Heart right ventricle (tissue), 16 donors: Measurements from ENCODE around the gene CXCR5. TPM values are rescaled to one million over a fixed set of nuclear protein-coding genes. Genes with fewer than 3 reads are reported as not detected.

Experiments
- ATAC-seq, 8 donors: fragments of 200-7000 bp; cut with Tn5 transposase; one replicate each; pipeline ENCODE4 v1.9.1; 2020; ENCODE audit warnings: mild to moderate bottlenecking in 8 of 8, moderate library complexity in 8 of 8, moderate number of reproducible peaks in 1 of 8
- DNase-seq, 2 donors: peaks; one replicate each; pipeline ENCODE4 v3.0.0-alpha.2; 2020
- H3K27ac ChIP-seq, 10 donors: fragments of 200-600 bp; sonication (generic) in 2 of 10; one replicate each; pipeline versions ENCODE4 v1.5.0 to v1.8.0; 2020 to 2022; ENCODE audit warnings: mild to moderate bottlenecking in 3 of 10
- H3K27me3 ChIP-seq, 7 donors: fragments of 200-600 bp; one replicate each; pipeline ENCODE4 v1.8.0; 2021 to 2022; ENCODE audit warnings: mild to moderate bottlenecking in 2 of 7
- H3K36me3 ChIP-seq, 9 donors: fragments of 200-600 bp; sonication (generic) in 1 of 9; one replicate each; pipeline versions ENCODE4 v1.5.0 to v1.8.0; 2020 to 2022; ENCODE audit warnings: mild to moderate bottlenecking in 2 of 9
- H3K4me1 ChIP-seq, 9 donors: fragments of 200-600 bp; sonication (generic) in 1 of 9; one replicate each; pipeline versions ENCODE4 v1.5.0 to v1.8.0; 2020 to 2022; ENCODE audit warnings: mild to moderate bottlenecking in 4 of 9
- H3K4me3 ChIP-seq, 10 donors: fragments of 200-600 bp; sonication (generic) in 2 of 10; one replicate each; pipeline versions ENCODE4 v1.5.0 to v1.8.0; 2020 to 2022; ENCODE audit warnings: mild to moderate bottlenecking in 7 of 10, moderate library complexity in 2 of 10
- H3K9me3 ChIP-seq, 11 donors: fragments of 200-600 bp in 10 of 11; sonication (generic) in 2 of 11; one replicate each; pipeline versions ENCODE4 v1.5.0 to v1.8.0; 2013 to 2022; ENCODE audit warnings: mild to moderate bottlenecking in 2 of 11, control low read depth in 1 of 11, moderate library complexity in 1 of 11
- WGBS, 2 donors: extraction: QIAGEN DNeasy Blood & Tissue Kit; methylation state at CpG; one replicate each; pipeline ENCODE4 v1.1.7; 2013; ENCODE audit warnings: inconsistent platforms in 1 of 2; 5-methylcytosine and 5-hydroxymethylcytosine counted together
- intact Hi-C, 10 donors: fragments of 100-400 bp; cut with DNase I; formaldehyde crosslinking; loops; one replicate each; pipeline versions ENCODE4 v1.11.1 to v1.14.2; 2022
- polyA plus RNA-seq, 2 donors: library from polyadenylated mRNA; stranded (reverse); fragments of 200-250 nt; gene quantifications; one replicate each; pipeline ENCODE4 v1.2.3, GENCODE V29; 2013
- total RNA-seq, 10 donors: library from RNA; stranded (reverse); fragmentation: NEBNext Ultra II Directional in 3 of 10; extraction: Animal tissue kit (Norgen Biotek cat#: 25700) in 3 of 10; gene quantifications; one replicate each; pipeline versions ENCODE4 v1.2.1 to v1.2.4, GENCODE V29; 2021 to 2023
- TF ChIP-seq, protein P1 (sequence below), 9 donors: fragments of 200-600 bp; sonication (generic) in 2 of 9; IDR thresholded peaks; one replicate each; pipeline versions ENCODE4 v1.5.0 to v1.8.0; 2021 to 2022; ENCODE audit warnings: antibody characterized with exemption in 9 of 9, mild to moderate bottlenecking in 5 of 9, moderate library complexity in 1 of 9
- donor health status: Arrhythmogenic right ventricular cardiomyopathy.
- donor health status: ischemic (EF 13 %, LVEDD 7.1; RV severe dilation, severe dysfunction).
- donor health status: healthy with polysubstance abuse.
- donor health status: DM: no; HTN: yes; CAD: no.
- donor health status: DM: no; HTN: no; CAD: no.
- donor health status: ischemic (EF 25% LVEDD 6.9; RV normal size, moderate dysfunction).
- donor health status: ischemic (EF 25% LVEDD 5.7; RV mildly dilated, moderate dysfunction).
- donor health status: healthy.
- donor health status: DM: yes; HTN: yes; CAD: no.
- donor health status: Ischemic cardiomyopathy.
- donor health status: ischemic (EF 35%, LVEDD 5.7; RV mildly dilated, moderate dysfunction).
- donor health status: nonischemic (EF 11% LVEDD 7.7; RV severe dilation, severe dysfunction).
- donor health status: DM: yes; HTN: yes; CAD: no.
- donor health status: PGD.
- donor health status: ischemic (EF 29% LVEDD 5.4; RV normal size, mild dysfunction).
- donor health status: nonischemic (EF 23%, LVEDD 6.1; RV moderate dilation, normal function).

The CXCR5 gene
- total and polyA plus RNA-seq, 12 donors, result 0.16 to 0.58 (median 0.22) TPM; not detected in 9

DNA sequence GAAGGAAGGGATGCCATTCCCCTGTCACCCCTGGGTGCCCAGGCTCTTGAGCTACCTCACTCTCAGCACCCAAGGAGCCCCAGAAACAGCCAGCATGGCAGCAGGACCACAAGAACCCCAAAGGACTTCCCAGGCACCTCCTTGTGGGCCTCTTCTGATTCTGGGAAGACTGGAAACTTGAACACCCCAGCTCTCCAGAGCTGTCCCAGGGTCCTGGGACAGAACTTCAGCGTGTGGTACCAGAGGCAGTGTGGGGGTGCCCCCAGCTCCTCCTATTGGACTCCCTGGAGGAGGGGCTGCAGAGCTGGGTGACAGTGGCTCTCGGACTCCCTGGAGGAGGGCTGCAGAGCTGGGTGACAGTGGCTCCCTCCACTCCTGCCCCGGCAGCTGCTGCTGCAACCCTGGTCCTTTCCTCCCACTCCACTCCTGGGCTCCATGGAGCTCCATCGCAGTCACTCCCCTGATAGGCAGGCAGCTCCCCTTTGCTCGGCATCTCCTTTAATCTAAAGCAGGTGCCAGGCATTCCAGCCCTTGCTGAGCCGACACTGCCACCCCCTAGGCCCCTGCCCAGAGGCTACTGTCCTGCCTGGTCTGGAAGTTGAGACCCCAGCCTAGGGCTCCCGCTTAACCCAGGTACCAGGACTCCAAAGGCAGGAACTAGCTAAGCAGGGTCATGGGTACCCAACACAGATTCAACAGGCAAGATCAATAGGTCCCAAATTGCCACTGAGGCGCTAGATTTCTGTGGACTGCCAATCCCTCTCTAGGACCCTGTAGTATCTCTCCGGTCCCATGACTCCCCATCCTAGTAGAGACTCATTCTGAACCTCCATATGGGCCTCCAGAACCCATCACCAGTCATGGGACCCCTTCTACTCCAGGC, 39.3 kb downstream of the CXCR5 start:
- H3K27ac ChIP-seq, result peak overlapping the region; percentile 55 to 98 (median 94)
- no peak for ATAC-seq
- DNase-seq, result no peak

DNA sequence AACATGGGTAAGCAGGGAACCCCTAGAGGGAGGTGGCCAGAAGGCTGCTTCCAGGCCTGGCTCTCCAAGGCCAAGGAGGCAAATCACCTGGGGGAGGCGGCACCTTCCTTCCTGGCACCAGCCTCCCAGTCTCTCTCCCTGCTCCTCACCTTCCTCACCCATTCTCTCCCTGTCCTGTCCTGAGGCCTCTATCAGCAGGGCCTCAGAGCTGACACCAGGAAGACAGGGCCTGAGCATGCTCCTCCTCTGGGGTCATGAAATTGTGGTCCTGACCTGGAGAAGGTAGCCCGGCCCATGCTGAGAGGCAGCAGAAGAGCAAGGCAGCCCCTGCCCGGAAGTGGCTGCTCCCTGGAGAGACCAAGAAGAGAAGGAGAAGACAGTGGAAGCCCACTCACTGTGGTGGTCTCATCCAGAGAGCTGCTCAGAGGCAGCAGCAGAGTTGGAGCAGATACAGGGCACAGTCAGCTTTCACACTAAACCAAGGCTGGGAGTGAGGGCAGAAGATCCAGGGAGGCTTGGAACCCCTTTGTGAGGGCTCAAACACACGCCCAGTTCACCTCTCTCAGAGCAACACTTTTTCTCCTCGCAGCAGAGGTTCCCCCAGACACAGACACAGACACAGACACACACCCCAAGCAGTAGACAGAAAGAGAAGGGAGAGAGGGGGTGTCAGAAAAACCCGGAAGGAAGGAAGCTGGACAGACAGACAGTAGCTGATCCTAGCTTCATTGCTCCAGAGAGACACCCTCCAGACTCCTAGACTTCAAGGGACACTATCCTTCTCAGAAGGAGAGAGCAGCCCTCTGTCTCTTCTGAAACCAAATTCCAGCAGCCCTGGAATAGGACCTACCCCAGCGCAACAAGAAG, 40.3 kb downstream of the CXCR5 start:
- H3K36me3 ChIP-seq, result no peaks in the 10 kb centered on the region
- TF ChIP-seq, protein P1, sequence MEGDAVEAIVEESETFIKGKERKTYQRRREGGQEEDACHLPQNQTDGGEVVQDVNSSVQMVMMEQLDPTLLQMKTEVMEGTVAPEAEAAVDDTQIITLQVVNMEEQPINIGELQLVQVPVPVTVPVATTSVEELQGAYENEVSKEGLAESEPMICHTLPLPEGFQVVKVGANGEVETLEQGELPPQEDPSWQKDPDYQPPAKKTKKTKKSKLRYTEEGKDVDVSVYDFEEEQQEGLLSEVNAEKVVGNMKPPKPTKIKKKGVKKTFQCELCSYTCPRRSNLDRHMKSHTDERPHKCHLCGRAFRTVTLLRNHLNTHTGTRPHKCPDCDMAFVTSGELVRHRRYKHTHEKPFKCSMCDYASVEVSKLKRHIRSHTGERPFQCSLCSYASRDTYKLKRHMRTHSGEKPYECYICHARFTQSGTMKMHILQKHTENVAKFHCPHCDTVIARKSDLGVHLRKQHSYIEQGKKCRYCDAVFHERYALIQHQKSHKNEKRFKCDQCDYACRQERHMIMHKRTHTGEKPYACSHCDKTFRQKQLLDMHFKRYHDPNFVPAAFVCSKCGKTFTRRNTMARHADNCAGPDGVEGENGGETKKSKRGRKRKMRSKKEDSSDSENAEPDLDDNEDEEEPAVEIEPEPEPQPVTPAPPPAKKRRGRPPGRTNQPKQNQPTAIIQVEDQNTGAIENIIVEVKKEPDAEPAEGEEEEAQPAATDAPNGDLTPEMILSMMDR (IDR thresholded peaks at IDR 0.05), result no peak
- H3K27ac ChIP-seq, result peak overlapping the region; percentile 79 to 98 (median 94)
- ATAC-seq, result no peak
- H3K4me3 ChIP-seq, result peak overlapping the region; percentile 64 to 98 (median 94)
- H3K9me3 ChIP-seq, result no peaks in the 10 kb centered on the region
- 8 to 9% methylated on average over 7 of the region's 7 CpGs for WGBS, 2 donors
- H3K4me1 ChIP-seq, result peaks cover 37 to 80% (median 66%) of the 10 kb centered on the region in 9 donors
- no peak for DNase-seq
- intact Hi-C loops, result loop anchor here in 2 of 10 donors (2.0 kb wide), 1 partner anchor 15 kb away; no protein-coding TSS in a partner anchor
- H3K27me3 ChIP-seq, result no peaks in the 10 kb centered on the region

More for the DNA sequence above, 39.3 kb downstream of the CXCR5 start:
- Histone ChIP-seq H3K4me3 (peak overlapping the region; percentile 64 to 98 (median 94)), H3K9me3 (no peaks in the 10 kb centered on the region), H3K27me3 (no peaks in the 10 kb centered on the region), H3K36me3 (no peaks in the 10 kb centered on the region), H3K4me1 (peaks cover 44 to 84% (median 74%) of the 10 kb centered on the region in 9 donors)
- WGBS, 2 donors, result 34 to 46% methylated on average over 9 of the region's 9 CpGs
- intact Hi-C loops, result no loop called here
- TF ChIP-seq, protein P1 (IDR thresholded peaks at IDR 0.05), result no peak

DNA sequence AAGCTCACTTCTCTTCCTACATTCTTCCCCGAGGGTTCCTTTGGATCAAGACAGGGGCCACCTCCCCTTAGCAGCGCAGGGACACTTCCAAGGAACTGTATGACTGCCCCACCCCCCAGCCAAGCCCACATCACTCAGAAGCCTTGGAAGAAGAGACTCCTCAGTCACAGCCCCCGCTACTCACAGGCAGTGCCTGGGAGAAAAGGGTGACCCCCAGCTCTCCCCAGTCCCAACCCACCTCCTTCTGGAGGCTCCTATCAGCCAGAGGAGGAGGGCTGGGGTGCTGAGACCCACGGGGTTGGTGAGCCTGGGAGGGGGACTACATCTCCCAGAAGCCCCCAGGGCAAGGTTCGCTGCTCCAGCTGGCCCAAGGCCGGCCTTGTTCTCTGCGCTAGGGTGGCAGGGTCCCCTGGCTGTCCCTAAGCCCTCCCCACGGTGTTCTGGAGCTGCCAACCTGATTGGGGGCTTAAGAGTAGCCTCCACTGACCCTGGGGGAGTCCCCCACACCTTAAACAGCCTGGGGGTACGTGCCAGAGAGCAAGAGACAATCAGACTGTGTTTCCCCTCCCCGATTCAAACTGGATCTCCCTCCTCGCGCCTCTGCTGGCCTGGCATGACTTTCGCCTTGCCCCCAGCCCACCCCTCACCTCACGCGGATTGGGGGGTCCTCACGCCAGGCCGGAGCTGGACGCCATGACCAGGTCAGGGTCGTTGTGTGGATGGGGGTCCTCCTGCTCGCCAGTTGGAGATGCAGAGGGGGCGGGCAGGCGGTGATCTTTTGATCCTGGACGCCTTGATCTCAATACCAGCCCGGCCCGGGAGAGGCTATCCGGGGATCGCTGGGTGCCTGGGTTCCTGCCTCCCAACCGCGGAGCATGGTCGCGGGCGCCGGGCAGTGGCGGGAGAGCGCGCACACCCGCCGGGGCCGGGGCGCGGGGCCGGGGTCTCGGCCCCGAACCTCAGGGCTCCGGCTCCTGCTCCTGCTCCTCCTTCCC, 41.2 kb downstream of the CXCR5 start:
- no peaks in the 10 kb centered on the region for H3K36me3 ChIP-seq
- no peaks in the 10 kb centered on the region for H3K9me3 ChIP-seq
- intact Hi-C loops, result loop anchor here in 6 of 10 donors (2.0 to 5.0 kb wide), 3 partner anchors 16 to 138 kb away; partner anchors contain the start of gene DDX6 (in 3 of the 6)
- 0 to 1% methylated on average over 45 of the region's 45 CpGs for WGBS, 2 donors
- peaks cover 28 to 74% (median 58%) of the 10 kb centered on the region in 9 donors for H3K4me1 ChIP-seq
- DNase-seq (peak; percentile 56 to 69), ATAC-seq (no peak)
- peak overlapping the region; percentile 79 to 98 (median 94) for H3K27ac ChIP-seq
- no peaks in the 10 kb centered on the region for H3K27me3 ChIP-seq
- peak overlapping the region; percentile 64 to 98 (median 94) for H3K4me3 ChIP-seq
- TF ChIP-seq, protein P1 (IDR thresholded peaks at IDR 0.05), result no peak
